HG02642 (cell line): ENCODE results near the gene ETFA.

Experiments used
- ATAC-seq: cut with Tn5 transposase; IDR thresholded peaks from one replicate; pipeline ENCODE4 v1.9.1; 2021; ENCODE audit warnings: mild to moderate bottlenecking; ENCODE audit not compliant: unreplicated experiment, poor library complexity

Gene ETFA

GRCh38 chr15:76199106-76200082 lies 111.9 kb downstream of the ETFA start:
- no peak for ATAC-seq

DNA sequence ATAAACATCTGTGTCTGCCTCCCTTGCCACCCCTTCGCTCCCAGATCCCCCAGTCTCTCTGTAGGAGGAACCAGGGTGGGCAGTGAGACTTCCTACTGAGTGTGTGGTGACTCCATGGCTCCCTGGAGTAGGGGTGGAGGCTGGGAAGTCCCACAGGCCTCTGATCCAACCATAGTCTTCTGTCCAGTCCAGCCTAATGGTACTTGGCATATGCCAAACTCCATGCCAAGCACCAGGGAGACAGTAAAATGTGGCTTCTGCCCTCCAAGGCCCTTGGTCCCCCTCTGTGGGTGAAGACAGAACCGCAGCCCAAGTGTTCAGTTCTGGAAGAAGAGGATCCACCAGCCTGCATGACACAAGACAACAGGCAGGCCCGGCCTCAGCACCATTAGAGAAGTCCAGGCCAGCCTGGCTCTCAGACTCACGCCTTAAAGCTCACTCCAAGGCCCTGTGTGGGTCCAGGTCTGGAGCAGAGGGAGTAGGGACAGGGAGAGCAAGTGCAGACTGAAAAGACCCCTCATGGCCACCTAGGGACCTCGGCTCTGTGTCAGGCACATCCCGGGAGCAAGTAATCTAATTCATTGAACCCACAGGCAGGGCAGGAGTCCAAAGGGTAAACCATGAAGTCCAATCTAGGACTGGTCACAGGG lies 112.7 kb downstream of the ETFA start:
- no peak for ATAC-seq

- no peak for ATAC-seq
These were observed 113.4 kb downstream of the ETFA start for GRCh38 chr15:76197703-76198455.

DNA sequence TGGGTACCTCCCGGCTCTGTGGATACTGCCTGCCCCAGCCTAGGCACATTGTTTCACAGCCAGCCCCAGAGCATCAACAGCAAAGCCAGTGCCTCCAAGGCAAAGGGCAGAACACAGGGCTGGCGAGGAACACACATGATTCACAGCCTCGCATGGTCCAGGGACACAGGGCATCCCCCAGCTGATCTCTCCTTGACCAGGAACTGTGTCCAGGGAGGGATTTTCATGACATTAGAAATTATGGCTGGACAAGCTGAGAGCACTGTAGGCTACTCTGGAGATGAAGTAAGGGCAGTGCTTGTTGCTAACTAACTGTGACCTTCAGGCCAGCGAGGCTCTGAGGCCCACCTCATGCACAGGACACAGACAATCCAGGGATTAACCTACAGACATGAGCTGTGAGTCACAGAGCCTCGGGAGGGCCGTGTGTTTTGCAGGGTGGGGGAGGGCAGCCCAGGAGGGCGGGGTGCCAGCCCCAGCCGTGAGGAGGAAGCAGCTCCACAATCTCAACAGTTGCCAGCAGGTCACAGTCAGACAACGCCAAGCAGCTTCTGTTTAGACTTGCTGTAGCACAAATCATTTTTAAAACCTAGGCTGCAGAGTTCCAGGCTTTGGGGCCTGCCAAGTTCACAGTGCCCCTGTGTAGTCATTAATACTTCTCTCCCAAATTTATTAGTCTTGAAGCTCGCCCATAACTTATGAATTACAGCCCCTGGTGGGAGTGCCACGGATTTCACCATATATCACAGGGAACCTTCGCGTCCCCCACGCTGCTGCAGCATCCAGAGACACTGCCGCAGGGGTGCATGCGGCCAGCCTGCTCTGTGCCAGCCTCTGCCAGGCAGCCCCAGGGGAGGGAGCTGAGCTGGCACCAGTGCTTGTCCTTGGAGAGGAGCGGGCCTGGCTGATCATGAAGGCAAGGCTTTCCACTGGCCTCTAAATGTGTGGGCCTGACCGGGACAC lies 114.7 kb downstream of the ETFA start:
- ATAC-seq: no peak

GRCh38 chr15:76195506-76196268 lies 115.6 kb downstream of the ETFA start:
- ATAC-seq: no peak

GRCh38 chr15:76193934-76194333 lies 117.3 kb downstream of the ETFA start:
- no peak for ATAC-seq

GRCh38 chr15:76192715-76193114 lies 118.6 kb downstream of the ETFA start:
- no peak for ATAC-seq

DNA sequence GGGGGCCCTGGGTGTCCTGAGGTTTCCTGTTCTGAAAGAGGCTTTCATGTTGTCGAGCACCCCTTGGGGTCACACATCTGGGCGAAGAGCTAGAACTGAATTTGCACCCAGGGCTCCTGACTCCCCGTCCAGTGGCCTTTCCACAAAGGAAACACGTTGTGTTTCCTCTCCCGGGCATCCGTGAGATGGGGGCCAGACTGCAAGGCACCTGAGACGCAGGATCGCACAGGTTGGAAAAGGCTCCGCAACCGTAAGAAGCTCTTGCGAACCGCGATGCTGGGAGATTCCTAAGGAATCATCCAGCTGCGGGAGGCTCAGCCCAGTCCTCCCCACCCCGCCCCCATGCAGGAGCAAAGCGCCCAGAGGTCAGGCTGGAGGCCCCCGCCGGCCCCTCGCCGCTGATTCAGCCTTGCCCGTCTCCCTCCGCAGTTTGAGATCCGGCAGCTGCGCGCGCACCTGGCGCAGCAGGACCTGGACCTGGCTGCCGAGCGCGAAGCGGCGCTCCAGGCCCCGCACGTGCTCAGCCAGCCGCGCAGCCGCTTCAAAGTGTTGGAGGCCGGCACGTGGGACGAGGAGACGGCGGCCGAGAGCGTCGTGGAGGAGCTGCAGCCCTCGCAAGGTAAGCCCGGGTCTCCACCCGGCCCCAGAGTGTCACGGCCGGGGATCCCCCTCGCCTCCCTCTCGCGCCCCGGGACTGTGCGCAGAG lies 119.6 kb downstream of the ETFA start:
- ATAC-seq: no peak

GRCh38 chr15:76190751-76191538 lies 120.3 kb downstream of the ETFA start:
- peak; percentile 85 for ATAC-seq

DNA sequence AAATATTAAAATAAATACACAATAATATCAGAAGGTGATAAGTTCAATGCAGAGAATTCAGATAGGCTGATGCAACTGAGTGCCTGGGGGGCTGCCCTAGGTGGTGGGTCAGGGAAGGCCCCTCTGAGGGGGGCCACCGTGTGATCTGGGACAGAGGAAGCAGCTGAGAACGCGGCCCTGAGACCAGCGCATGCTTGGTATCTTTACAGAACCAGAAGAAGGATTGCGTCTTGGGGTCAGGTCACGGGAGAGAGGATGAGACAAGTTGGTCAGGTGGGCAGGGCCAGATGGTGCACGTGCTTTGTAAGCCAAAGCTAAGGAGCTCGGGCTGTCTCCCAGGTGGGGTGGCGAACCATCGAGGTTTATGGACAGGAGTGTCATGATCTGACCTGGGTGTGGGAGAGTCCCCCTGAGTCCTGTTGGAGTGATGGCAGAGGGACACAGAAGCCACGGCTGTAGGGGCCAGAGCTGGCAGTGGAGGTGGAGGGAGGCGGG lies 121.2 kb downstream of the ETFA start:
- ATAC-seq: no peak

DNA sequence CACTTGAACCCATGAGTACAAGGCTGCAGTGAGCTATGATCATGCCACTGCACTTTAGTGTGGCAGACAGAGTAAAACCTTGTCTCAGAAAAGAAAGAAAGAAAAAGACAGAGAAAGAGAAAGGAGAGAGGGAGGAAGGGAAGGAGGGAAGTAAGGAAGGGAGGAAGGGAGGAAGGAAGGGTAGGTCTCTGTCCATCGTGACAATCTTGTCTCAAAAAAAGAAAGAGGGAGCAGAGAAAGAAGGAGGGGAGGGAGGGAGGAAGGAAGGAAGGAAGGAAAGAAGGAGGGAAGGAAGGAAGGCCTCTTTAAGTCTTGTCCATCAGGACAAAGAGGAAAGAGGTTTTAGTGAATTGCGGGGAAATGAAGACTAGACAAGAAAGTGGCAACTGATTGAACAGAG lies 122.2 kb downstream of the ETFA start:
- no peak for ATAC-seq

- ATAC-seq: no peak
These were observed 124.1 kb downstream of the ETFA start for GRCh38 chr15:76187163-76187562.

DNA sequence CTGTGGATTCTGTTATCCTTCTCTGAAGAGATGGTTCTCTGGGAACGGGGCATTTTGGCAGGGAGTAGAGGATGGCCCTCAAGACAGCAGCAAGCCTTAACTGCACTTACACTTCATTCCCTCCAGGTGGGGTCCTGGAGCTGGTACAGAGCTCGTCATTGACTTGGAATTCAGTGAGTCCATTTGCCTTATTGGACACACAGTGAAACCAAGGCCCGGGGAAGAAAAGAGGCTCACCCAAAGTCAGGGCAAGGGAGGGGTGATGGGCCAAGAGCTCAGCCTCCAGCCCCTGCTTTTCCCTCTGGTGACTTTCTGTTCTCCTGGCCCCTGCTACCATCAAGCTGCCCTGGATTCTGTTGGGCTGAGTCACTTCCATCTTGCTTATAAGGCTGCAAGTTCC lies 125.6 kb downstream of the ETFA start:
- no peak for ATAC-seq

- no peak for ATAC-seq
These were observed 126.6 kb downstream of the ETFA start for GRCh38 chr15:76184650-76185035.

GRCh38 chr15:76183930-76184649 lies 127.2 kb downstream of the ETFA start:
- ATAC-seq: no peak

DNA sequence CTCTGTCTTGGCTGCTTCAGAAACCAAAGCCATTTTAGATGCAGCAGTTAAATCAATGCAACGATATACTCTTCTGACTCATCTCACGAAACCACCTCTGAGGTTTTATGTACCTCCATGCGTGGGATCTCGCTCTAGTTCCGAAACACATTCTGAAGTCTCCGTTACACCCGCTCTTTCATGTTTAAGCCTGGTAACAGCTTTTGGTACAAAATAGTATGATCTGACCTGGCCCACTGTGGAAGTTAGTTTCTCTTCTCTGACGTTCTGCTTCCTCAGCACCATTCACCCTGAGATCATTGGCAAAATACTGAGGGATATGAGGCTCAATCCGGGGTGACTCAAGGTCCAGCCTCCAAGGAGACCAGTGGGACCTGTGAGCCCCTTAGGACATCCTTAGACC lies 129.6 kb downstream of the ETFA start:
- ATAC-seq: no peak

DNA sequence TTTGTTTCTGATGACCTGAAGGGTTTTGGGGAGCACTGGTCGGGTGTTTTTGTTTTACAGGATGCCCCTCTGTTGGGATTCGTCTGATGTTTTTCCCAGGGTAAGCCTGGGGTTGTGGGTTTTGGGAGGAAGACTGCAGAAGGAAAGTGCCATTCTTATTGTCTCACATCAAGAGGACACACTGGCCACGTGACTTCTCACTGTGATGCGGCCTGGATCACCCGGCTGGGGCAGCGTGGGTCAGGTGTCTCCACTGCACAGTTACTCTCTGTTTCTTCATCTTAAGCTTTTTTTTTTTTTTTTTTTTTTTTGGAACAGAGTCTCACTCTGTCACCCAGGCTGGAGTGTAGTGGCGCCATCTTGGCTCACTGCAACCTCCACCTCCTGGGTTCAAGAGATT lies 130.9 kb downstream of the ETFA start:
- no peak for ATAC-seq
